BE2C (cell line): ENCODE results near the gene CDC20.

ENCODE experiments used
- DNase-seq: peaks from one replicate; pipeline ENCODE4 v3.0.0-alpha.2; 2020
- H3K27me3 ChIP-seq: fragments of 250-450 bp; sonication (Bioruptor Pico); 2 replicates; pipeline ENCODE4 v1.5.1; 2020; ENCODE audit warnings: mild to moderate bottlenecking
- H3K36me3 ChIP-seq: fragments of 250-450 bp; sonication (Bioruptor Pico); 2 replicates; pipeline ENCODE4 v1.5.1; 2020; ENCODE audit warnings: mild to moderate bottlenecking
- H3K4me1 ChIP-seq: fragments of 250-450 bp; sonication (Bioruptor Pico); 2 replicates; pipeline ENCODE4 v1.5.1; 2020
- H3K4me3 ChIP-seq: 2 replicates; pipeline ENCODE4 v1.5.1; 2011; ENCODE audit warnings: low read depth, low read length
- H3K9me3 ChIP-seq: fragments of 250-450 bp; sonication (Bioruptor Pico); 2 replicates; pipeline ENCODE4 v1.5.1; 2020
- TF ChIP-seq, protein P1 (sequence below): IDR thresholded peaks from 2 replicates; pipeline ENCODE4 v1.5.1; 2012; ENCODE audit warnings: mild to moderate bottlenecking, low read depth, low read length

CDC20 gene

DNA sequence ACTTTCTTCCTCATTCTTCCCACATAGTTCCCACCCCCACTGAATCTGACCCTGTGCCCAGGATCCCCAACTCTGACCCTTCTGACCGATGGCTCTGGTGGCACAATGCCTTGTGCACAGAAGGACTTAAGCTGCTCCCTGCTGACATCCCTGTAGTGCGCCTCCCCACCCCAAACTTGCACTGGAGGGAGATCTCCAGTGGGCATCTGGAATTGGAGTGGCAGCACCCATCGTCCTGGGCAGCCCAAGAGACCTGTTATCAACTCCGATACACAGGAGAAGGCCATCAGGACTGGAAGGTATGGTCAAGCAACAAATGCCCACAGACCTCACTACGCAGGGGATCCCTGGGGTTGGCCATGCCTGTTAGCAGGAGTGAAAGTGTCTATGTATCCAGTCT is 12.1 kb upstream of the CDC20 start:
- H3K4me1 ChIP-seq, result no peaks in the 10 kb centered on the region
- TF ChIP-seq, protein P1, sequence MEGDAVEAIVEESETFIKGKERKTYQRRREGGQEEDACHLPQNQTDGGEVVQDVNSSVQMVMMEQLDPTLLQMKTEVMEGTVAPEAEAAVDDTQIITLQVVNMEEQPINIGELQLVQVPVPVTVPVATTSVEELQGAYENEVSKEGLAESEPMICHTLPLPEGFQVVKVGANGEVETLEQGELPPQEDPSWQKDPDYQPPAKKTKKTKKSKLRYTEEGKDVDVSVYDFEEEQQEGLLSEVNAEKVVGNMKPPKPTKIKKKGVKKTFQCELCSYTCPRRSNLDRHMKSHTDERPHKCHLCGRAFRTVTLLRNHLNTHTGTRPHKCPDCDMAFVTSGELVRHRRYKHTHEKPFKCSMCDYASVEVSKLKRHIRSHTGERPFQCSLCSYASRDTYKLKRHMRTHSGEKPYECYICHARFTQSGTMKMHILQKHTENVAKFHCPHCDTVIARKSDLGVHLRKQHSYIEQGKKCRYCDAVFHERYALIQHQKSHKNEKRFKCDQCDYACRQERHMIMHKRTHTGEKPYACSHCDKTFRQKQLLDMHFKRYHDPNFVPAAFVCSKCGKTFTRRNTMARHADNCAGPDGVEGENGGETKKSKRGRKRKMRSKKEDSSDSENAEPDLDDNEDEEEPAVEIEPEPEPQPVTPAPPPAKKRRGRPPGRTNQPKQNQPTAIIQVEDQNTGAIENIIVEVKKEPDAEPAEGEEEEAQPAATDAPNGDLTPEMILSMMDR, result no peak
- H3K36me3 ChIP-seq, result no peaks in the 10 kb centered on the region
- no peaks in the 10 kb centered on the region for H3K9me3 ChIP-seq
- H3K4me3 ChIP-seq, result no peak overlapping the region
- no peaks in the 10 kb centered on the region for H3K27me3 ChIP-seq
- no peak for DNase-seq

DNA sequence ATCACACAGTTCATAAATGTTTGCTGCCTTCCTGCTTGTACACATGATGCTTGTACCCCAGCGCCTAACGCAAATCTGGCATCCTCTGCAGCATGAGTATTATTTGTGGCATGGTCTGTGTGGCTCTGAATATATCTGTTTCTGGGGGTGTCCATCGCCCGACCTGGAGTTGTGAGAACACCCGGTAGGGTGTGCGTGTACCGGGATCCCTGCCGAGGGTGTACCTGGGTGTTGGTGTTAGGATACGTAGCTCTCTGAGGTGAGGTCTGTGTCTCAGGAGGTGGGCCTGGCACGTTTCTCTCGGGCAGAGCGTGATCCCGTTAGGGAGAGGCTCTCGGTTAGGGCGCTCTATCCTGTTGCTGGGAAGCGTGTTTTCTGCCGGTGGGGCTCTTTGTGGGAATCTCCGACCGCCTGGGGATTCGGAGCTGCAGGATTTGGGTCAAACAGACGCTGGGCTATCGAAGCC is 10.4 kb upstream of the CDC20 start:
- Histone ChIP-seq H3K27me3 (no peaks in the 10 kb centered on the region), H3K36me3 (no peaks in the 10 kb centered on the region), H3K9me3 (no peaks in the 10 kb centered on the region), H3K4me3 (peak overlapping the region; percentile 60), H3K4me1 (no peaks in the 10 kb centered on the region)
- no peak for DNase-seq
- TF ChIP-seq, protein P1, result no peak

DNA sequence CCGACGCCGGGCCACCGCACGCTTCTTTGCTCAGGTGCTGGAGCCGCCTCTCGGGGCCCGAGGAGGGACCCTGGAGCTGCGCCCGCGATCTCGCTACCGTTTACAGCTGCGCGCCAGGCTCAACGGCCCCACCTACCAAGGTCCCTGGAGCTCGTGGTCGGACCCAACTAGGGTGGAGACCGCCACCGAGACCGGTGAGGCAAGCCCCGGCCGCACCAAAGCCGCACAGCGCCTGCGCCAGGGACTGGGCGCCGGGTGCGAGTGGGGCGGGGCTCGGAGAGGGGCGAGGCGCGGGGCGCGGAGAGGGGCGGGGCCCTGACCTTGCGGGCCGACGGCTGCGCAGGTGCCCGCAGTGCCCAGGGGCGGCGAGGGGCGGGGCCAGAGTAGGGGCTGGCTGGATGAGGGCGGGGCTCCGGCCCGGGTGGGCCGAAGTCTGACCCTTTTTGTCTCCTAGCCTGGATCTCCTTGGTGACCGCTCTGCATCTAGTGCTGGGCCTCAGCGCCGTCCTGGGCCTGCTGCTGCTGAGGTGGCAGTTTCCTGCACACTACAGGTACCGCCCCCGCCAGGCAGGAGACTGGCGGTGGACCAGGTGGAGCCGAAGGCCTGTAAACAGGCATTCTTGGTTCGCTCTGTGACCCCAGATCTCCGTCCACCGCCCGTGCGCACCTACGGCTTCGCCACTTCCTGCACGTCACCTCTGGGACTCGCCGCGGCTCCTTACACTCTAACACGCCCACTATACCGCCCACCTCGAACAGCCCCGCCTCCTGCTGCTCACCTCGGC is 9.8 kb upstream of the CDC20 start:
- peak; percentile 84 for DNase-seq
- H3K4me3 ChIP-seq, result peak overlapping the region; percentile 60
- H3K27me3 ChIP-seq, result no peaks in the 10 kb centered on the region
- no peaks in the 10 kb centered on the region for H3K9me3 ChIP-seq
- TF ChIP-seq, protein P1, result no peak
- no peaks in the 10 kb centered on the region for H3K4me1 ChIP-seq
- no peaks in the 10 kb centered on the region for H3K36me3 ChIP-seq

DNA sequence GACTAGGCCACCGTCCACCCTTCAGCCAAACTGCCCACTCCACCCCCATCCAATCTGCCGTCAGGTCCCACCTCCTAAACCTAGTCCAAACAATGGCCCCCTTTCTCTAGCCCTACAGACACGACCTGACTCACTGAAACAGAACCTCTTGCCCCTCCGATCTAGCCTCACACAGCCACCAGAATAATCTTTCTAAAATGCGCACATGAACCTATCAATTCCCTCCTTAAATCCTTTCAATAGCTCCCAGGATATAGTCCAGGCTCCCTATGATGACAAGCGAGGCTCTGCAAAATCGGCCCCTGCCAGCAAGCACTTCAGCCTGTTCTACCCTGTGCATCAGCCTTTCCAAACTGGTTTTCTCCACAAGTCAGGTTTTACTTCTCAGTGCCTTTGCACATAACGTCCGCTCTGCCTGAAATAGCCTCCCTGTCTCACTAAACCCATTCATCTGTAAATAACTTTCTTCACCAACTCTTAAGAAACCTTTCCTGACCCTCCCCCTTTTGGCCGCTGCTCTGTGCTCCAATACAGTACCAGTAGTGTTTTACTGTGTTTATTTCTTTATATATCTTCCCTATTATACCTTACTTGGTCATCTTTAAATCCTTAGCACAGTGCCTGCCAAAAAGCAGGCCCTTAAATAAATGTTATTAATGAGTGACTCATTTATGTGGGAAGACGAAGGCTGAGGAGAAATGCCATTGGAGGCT is 9.0 kb upstream of the CDC20 start:
- no peak for DNase-seq
- Histone ChIP-seq H3K9me3 (no peaks in the 10 kb centered on the region), H3K4me1 (no peaks in the 10 kb centered on the region), H3K36me3 (no peaks in the 10 kb centered on the region), H3K4me3 (peak overlapping the region; percentile 52), H3K27me3 (no peaks in the 10 kb centered on the region)
- TF ChIP-seq, protein P1, result no peak

DNA sequence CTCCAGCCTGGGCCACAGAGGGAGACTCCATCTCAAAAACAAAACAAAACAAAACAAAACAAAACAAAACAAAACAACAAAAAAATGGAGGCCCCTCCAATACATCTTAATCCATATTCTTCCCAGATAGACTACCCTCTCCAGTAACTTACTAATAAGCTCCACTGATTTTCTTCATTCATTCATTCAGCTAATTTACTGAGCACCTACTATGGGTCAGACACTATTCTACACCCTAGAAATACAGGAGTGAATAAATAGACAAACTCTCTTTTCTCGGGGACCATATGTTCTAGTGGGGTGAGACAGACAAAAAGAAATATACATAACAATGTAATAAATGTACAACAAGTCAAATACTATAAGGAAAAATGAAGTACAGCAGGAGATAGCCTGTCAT is 7.8 kb upstream of the CDC20 start:
- no peaks in the 10 kb centered on the region for H3K36me3 ChIP-seq
- DNase-seq, result no peak
- no peaks in the 10 kb centered on the region for H3K27me3 ChIP-seq
- H3K4me3 ChIP-seq, result no peak overlapping the region
- H3K4me1 ChIP-seq, result no peaks in the 10 kb centered on the region
- TF ChIP-seq, protein P1, result no peak
- no peaks in the 10 kb centered on the region for H3K9me3 ChIP-seq
